Measurements from ENCODE around the gene CDK18.

Gene CDK18

DNA sequence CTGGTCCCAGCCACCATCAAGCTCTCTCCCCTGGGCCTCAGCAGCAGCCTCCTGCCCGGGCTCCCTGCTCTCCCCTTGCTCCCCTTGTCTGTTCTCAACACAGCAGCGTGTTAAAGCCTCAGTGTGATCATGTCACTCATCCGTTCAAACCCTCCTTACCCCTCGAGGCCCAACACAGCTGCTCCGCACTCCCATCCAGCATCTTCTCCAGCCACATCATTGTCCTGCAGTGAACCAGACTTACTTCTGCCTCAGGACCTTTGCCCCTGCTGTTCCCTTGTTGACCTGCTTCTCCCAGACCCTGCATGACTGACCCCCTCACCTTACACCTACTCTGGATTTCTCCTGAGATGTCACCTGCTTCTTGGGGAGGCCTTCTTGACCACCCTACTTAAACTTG, 13.3 kb downstream of the CDK18 start:
- H3K36me3 Mint-ChIP-seq (ENCODE audit: low read depth) = no peaks in the 10 kb centered on the region
- no peaks in the 10 kb centered on the region for H3K4me1 Mint-ChIP-seq (ENCODE audit: low read depth)
- H3K9me3 Mint-ChIP-seq = no peaks in the 10 kb centered on the region
- H3K27me3 Mint-ChIP-seq (ENCODE audit: low read depth) = peaks cover 4% of the 10 kb centered on the region
- no peak overlapping the region for H3K4me3 Mint-ChIP-seq
- H3K27ac Mint-ChIP-seq = no peak overlapping the region
- no peak for DNase-seq (ENCODE audit: low spot score)

DNA sequence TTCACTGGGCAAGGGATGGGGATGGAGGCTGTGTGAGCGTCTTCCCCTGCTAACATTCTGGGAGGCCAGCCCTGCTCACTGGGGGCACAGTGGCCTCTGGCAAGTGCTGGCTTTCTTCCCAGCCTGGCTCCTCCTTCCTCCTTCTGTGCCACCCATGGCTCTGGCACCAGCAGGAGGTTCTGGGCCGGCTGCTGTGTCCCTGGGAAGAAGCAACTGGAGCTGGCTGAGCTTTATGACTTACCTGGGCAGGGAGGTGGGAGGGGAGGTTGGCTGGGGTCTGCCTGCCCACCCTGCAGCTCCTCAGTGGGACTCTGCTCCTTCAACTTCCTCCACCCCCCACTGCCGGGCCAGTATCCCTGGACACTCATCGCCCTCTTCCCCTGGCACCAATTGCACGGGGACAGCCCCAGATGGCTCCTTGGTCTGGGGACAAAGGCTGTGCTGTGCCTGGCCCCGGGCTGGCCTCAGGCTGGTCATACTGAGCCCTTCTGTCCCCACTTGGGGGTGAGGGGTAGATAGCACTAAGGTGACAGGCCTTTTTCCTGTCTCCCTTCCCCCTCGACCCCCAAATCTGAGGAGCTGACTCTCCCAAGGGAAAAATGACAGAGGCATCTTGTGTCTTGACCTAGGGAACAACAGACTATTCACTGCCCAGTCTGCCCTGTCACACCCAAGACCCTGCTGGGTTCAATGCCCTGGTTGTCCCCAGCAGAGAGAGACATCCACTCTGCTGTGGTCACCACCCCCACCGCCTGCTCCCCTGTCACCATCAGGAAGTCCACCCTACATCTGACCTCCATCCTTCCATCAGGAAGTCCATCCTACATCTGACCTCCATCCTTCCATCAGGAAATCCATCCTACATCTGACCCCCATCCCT, 14.4 kb downstream of the CDK18 start:
- DNase-seq (ENCODE audit: low spot score) = no peak
- Mint-ChIP-seq H3K27ac (no peak overlapping the region), H3K4me1 (ENCODE audit: low read depth) (no peaks in the 10 kb centered on the region), H3K4me3 (no peak overlapping the region), H3K36me3 (ENCODE audit: low read depth) (no peaks in the 10 kb centered on the region), H3K27me3 (ENCODE audit: low read depth) (peaks cover 6% of the 10 kb centered on the region), H3K9me3 (no peaks in the 10 kb centered on the region)

DNA sequence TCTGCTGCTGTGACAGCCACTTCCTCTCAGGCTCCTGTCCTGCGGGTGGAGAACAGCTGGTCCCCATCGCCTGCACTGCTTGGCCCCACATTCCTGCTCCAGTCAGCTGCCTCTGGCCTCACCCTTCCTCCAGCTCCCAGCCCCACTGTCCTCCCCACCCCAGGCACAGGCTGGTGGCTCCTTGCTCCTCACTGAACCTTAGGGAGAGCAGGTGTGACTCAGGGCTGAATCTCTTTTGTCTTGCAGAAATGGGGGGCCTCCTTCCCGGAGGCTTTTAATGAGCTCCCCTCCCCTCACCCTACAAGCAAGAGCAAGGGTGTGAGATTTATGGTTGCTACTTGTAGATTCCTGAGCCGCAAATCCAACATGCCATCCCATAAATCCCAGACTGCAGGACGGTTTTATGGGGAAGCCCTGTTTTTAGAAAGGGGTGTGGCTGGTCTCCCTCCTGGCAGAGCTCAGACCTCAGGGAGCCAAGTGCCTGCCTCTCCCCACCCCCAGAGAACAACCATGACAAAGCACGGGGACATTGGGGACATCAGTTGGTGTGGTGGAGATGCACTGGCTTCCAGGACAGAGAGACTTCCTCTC, 15.2 kb downstream of the CDK18 start:
- Mint-ChIP-seq H3K27me3 (ENCODE audit: low read depth) (peaks cover 6% of the 10 kb centered on the region), H3K4me1 (ENCODE audit: low read depth) (no peaks in the 10 kb centered on the region), H3K9me3 (no peaks in the 10 kb centered on the region), H3K4me3 (no peak overlapping the region), H3K27ac (no peak overlapping the region), H3K36me3 (ENCODE audit: low read depth) (no peaks in the 10 kb centered on the region)
- no peak for DNase-seq (ENCODE audit: low spot score)

DNA sequence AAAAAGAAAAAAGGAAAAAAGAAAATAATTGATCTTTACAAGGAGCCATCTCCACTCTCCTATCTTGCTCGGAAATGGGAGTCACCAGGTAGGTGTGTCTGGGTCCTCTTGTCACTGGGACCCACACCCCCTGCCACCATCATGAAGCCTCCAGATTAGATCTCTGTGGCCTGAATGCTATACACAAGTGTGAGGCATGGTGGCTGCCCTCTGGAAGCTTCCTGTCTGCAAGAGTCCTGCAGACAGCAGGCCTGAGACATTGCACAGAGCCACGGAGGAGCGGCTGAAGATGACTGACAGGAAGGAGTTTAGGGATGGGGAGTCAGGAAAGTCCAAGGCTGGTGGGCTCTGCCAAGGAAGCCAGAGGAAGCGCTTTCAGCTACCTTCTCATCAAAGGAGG, 16.2 kb downstream of the CDK18 start:
- H3K9me3 Mint-ChIP-seq = no peaks in the 10 kb centered on the region
- H3K27ac Mint-ChIP-seq = no peak overlapping the region
- no peak overlapping the region for H3K4me3 Mint-ChIP-seq
- peaks cover 6% of the 10 kb centered on the region for H3K27me3 Mint-ChIP-seq (ENCODE audit: low read depth)
- DNase-seq (ENCODE audit: low spot score) = no peak
- H3K36me3 Mint-ChIP-seq (ENCODE audit: low read depth) = no peaks in the 10 kb centered on the region
- no peaks in the 10 kb centered on the region for H3K4me1 Mint-ChIP-seq (ENCODE audit: low read depth)

DNA sequence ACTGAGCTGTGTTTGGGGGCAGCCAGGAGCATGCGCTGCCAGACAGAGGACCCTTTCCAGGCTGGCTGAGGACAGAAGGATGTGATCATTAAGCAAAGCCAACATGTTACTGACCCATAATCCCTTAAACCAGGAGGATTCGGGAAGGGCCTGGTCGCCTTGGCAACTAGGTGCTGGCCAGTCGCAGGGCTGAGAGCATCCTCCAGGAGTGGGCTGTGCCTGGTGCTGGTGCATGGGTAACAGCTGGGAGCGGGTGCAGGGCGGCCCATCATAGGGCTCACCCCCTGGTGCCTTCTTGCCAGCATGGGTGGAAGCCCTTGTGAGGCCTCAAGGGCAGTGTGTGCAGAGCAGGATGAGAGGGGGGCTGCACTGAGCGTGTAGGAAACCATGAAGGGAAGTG, 17.2 kb downstream of the CDK18 start:
- no peak overlapping the region for H3K27ac Mint-ChIP-seq
- H3K4me3 Mint-ChIP-seq = no peak overlapping the region

DNA sequence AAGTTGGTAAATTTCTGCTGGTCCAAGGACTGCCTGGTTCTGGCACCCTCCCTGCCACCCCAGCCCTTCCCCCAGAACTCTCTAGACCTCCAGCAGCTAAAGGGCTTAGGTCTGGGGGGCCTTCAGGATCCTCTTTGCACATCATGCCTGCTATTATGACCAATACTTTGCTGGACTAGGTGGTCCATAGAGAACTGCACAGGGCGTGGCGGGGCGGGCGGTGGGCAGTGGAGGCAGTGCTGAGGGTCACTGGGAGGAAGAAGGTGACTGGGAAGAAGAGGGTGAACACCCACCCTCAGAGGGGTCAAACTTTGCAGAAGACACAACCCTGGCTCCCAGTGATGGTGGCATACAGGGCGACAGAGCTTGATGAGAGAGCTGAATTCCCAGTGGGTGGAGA, 18.2 kb downstream of the CDK18 start:
- Mint-ChIP-seq H3K4me3 (no peak overlapping the region), H3K4me1 (ENCODE audit: low read depth) (no peaks in the 10 kb centered on the region), H3K27me3 (ENCODE audit: low read depth) (peaks cover 6% of the 10 kb centered on the region), H3K36me3 (ENCODE audit: low read depth) (no peaks in the 10 kb centered on the region), H3K9me3 (no peaks in the 10 kb centered on the region), H3K27ac (no peak overlapping the region)
- DNase-seq (ENCODE audit: low spot score) = no peak

More for the DNA sequence above, 17.2 kb downstream of the CDK18 start:
- no peaks in the 10 kb centered on the region for H3K36me3 Mint-ChIP-seq (ENCODE audit: low read depth)
- DNase-seq (ENCODE audit: low spot score) = no peak
- H3K27me3 Mint-ChIP-seq (ENCODE audit: low read depth) = peaks cover 6% of the 10 kb centered on the region
- no peaks in the 10 kb centered on the region for H3K9me3 Mint-ChIP-seq
- H3K4me1 Mint-ChIP-seq (ENCODE audit: low read depth) = no peaks in the 10 kb centered on the region

DNA sequence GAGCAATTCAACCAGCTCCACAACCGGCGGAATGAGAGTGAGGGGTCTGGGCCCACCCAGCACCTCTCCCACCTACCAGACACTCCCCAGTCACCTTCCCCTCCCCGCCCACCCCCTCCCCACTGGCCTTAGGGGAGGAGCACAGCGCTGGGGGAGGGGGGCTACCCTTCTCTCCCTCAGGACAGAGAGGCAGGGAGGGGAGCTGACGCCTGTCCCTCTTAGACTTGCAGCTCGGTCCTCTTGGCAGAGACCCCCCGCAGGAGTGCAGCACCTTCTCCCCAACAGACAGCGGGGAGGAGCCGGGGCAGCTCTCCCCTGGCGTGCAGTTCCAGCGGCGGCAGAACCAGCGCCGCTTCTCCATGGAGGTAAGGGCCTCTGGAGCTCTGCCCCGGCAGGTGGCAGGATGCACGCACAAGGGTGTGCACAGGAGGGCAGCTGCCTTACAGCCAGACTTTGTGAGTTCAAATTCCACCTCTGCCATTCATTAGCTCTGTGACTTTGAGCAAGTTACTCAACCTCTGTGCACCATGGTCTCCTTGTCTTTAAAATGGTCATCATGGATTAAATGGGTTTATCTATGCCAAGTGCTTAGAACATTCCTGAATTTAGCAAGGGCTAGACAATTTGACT, 18.9 kb downstream of the CDK18 start:
- Mint-ChIP-seq H3K27ac (no peak overlapping the region), H3K9me3 (no peaks in the 10 kb centered on the region), H3K27me3 (ENCODE audit: low read depth) (peaks cover 3% of the 10 kb centered on the region), H3K36me3 (ENCODE audit: low read depth) (no peaks in the 10 kb centered on the region), H3K4me3 (no peak overlapping the region), H3K4me1 (ENCODE audit: low read depth) (no peaks in the 10 kb centered on the region)
- no peak for DNase-seq (ENCODE audit: low spot score)

DNA sequence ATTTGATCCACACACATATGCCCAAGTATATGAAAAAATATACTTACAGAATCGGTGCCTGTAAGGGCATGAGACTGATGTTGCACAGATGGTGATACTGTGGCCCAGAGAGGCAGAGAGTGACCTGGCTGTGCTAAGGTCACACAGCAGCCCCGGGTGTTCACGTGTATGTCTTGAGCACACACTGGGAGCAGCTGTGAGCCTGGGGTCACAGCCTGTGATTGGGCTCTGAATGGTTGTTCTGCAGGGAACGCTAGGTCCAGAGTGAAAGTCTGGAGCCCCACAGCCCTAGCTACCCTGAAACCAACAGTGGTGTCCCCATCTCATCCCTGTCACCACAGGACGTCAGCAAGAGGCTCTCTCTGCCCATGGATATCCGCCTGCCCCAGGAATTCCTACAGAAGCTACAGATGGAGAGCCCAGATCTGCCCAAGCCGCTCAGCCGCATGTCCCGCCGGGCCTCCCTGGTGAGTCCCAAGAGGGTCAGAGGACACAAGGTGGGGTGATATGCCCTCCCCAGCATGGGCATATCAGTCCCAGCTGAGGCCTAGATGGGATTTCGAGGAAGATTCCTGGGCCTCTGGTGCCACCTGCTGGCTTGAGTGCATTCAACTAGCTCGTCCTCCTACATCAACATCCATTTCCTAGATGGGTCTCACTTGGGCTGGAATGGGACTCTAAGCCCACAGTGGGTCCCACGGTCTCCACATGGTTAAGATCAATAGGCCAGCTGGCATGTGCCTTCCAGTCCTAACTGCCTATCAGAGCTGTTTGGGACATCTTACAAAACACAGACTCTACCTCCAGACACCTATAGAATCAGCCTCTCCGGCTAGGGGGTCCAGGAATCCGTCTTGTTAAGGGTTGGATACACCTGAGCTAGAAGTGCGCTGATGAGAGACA, 19.7 kb downstream of the CDK18 start:
- Mint-ChIP-seq H3K27me3 (ENCODE audit: low read depth) (peaks cover 3% of the 10 kb centered on the region), H3K4me3 (no peak overlapping the region), H3K36me3 (ENCODE audit: low read depth) (no peaks in the 10 kb centered on the region), H3K9me3 (no peaks in the 10 kb centered on the region), H3K27ac (no peak overlapping the region), H3K4me1 (ENCODE audit: low read depth) (no peaks in the 10 kb centered on the region)
- DNase-seq (ENCODE audit: low spot score) = peak; percentile 44

DNA sequence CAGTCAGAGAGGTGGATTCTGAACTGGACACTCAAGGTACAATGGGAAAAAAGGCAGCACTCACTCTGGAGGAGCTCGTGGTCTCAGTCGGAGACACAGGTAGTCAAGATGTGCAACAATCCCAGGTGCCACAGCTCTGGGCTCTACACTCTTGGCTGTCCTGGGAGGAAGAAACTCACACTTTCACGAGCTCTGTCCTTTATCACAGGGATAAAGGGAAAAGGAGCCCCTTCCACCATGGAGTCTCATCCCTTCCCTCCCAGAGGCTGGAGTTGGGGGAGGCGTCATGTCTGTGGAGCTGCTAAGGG, 20.3 kb downstream of the CDK18 start:
- H3K27ac Mint-ChIP-seq = no peak overlapping the region
- H3K27me3 Mint-ChIP-seq (ENCODE audit: low read depth) = peaks cover 3% of the 10 kb centered on the region
- peaks cover 4% of the 10 kb centered on the region for H3K4me1 Mint-ChIP-seq (ENCODE audit: low read depth)
- DNase-seq (ENCODE audit: low spot score) = no peak
- H3K4me3 Mint-ChIP-seq = no peak overlapping the region
- H3K36me3 Mint-ChIP-seq (ENCODE audit: low read depth) = no peaks in the 10 kb centered on the region
- H3K9me3 Mint-ChIP-seq = no peaks in the 10 kb centered on the region

DNA sequence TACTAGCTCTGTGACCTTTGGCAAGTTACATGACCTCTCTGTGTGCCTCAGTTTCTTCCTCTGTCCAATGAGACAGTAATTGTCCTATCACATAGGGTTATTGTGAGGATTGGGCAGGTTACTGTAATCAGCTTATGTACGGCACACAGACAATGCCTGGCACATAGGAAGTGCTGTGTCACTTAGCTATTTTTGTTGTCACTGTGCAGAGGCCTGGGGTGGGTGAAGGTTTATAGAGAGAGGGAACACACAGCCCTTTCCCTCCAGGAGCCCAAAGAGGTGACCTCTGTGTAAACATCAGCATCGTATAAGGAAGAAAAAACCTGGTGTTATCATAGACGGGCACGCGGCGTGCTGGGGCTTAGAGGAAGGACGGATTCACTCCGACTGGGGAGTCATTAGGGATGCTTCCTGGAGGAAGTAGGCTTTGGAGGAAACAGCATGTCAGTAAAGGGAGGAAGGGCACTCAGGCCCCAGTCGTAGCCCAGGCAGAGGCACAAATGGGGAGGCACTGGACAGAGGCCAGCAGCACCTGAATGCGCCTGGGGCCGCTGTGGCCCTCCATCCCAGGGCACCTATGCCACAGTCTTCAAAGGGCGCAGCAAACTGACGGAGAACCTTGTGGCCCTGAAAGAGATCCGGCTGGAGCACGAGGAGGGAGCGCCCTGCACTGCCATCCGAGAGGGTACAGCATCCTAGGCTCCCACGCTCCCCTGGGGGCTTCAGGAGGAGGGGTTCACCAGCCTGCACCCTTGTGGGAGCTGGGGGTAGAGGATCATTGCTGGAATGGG, 21.2 kb downstream of the CDK18 start:
- peaks cover 3% of the 10 kb centered on the region for H3K27me3 Mint-ChIP-seq (ENCODE audit: low read depth)
- peaks cover 4% of the 10 kb centered on the region for H3K4me1 Mint-ChIP-seq (ENCODE audit: low read depth)
- no peak for DNase-seq (ENCODE audit: low spot score)
- H3K9me3 Mint-ChIP-seq = no peaks in the 10 kb centered on the region
- no peaks in the 10 kb centered on the region for H3K36me3 Mint-ChIP-seq (ENCODE audit: low read depth)
- no peak overlapping the region for H3K4me3 Mint-ChIP-seq
- no peak overlapping the region for H3K27ac Mint-ChIP-seq

DNA sequence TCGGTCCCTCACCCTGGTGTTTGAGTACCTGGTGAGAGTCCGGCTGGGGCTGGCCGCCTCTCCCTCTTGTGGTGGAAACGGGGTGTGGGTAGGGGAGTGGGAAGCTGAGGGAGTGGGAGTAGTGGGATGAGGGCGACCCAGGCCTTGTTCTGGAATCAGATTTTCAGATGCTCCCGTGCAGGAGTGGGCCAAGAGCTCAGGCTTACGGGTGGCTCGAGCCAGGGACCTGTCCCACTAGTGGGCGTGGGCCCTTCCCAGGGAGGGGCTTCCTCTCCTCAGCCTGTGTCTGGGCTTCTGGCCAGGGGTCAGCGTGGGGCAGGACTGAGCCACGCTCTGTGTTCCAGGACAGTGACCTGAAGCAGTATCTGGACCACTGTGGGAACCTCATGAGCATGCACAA, 22.0 kb downstream of the CDK18 start:
- H3K27me3 Mint-ChIP-seq (ENCODE audit: low read depth) = peaks cover 3% of the 10 kb centered on the region
- DNase-seq (ENCODE audit: low spot score) = no peak
- H3K4me3 Mint-ChIP-seq = no peak overlapping the region
- H3K36me3 Mint-ChIP-seq (ENCODE audit: low read depth) = no peaks in the 10 kb centered on the region
- no peaks in the 10 kb centered on the region for H3K9me3 Mint-ChIP-seq
- peaks cover 4% of the 10 kb centered on the region for H3K4me1 Mint-ChIP-seq (ENCODE audit: low read depth)
- H3K27ac Mint-ChIP-seq = no peak overlapping the region

DNA sequence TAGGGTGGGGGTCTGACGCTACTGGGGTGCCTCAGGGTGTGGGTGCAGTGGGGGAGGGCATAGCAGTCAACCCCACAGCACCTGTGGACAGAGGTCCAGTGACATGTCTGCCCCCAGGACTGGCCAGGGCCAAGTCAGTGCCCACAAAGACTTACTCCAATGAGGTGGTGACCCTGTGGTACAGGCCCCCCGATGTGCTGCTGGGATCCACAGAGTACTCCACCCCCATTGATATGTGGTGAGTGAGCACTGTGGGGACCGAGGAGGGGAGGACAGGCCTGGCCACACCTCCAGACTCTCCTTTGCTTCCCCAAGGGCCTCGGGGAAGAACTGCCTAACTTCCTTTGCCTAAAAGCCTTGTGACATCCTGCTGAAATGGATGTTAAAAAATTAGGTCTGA, 23.5 kb downstream of the CDK18 start:
- no peak for DNase-seq (ENCODE audit: low spot score)
- Mint-ChIP-seq H3K4me3 (no peak overlapping the region), H3K27ac (no peak overlapping the region), H3K36me3 (ENCODE audit: low read depth) (no peaks in the 10 kb centered on the region), H3K4me1 (ENCODE audit: low read depth) (peaks cover 4% of the 10 kb centered on the region), H3K9me3 (no peaks in the 10 kb centered on the region), H3K27me3 (ENCODE audit: low read depth) (peaks cover under 1% of the 10 kb centered on the region)

DNA sequence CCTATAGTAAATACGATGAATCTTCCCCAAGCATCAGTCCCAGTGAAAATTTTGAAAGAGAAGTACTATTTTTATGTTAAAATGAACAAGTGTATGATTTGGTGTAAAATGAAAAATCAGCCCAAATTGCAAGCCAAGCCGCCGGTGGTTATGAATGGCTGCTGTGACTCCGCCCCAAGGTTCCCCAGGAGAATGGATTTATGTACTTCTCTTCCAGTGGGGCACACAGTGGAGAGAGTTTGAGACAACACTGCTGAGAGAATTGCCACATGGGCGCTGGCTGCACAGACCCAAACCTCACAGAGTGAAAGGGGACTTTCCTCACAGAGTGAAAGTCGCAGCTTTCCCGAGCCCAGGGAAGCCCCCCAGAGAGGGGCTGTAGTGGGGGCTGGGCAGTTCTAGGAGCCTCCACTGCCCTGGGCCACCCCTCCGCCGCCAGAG, 24.0 kb downstream of the CDK18 start:
- Mint-ChIP-seq H3K36me3 (ENCODE audit: low read depth) (no peaks in the 10 kb centered on the region), H3K4me1 (ENCODE audit: low read depth) (peaks cover 4% of the 10 kb centered on the region), H3K27ac (no peak overlapping the region), H3K9me3 (no peaks in the 10 kb centered on the region), H3K27me3 (ENCODE audit: low read depth) (no peaks in the 10 kb centered on the region), H3K4me3 (no peak overlapping the region)
- DNase-seq (ENCODE audit: low spot score) = no peak
